ENCODE results near the gene TBKBP1. TPM values are rescaled to one million over a fixed set of nuclear protein-coding genes. Genes with fewer than 3 reads are reported as not detected.
"Not testable (repeated sequence)": the region's sequence is repeated elsewhere in the genome, so short reads cannot be mapped to it uniquely, and the experiment has no call there.

TBKBP1 gene
- total RNA-seq, 1 donor from 2014 or later = 18.3 TPM

- no peak overlapping the region for H3K4me3 ChIP-seq
- intact Hi-C loops (cut with DNase I) = no loop called here
- H3K36me3 ChIP-seq = peaks cover 96 to 97% of the 10 kb centered on the region in 2 donors
- H3K4me1 ChIP-seq = no peaks in the 10 kb centered on the region
- no peak overlapping the region for H3K27ac ChIP-seq
- no peaks in the 10 kb centered on the region for H3K27me3 ChIP-seq
- no peak for DNase-seq (ENCODE audit: low spot score in 2 of 2)
- H3K9me3 ChIP-seq = no peaks in the 10 kb centered on the region
- no peak for TF ChIP-seq CTCF (IDR thresholded peaks at IDR 0.05)
These were observed 15.8 kb upstream of the TBKBP1 start for GRCh38 chr17:47678196-47678595.

- Histone ChIP-seq H3K36me3 (peaks cover 64 to 69% of the 10 kb centered on the region in 2 donors), H3K9me3 (no peaks in the 10 kb centered on the region), H3K27me3 (no peaks in the 10 kb centered on the region), H3K27ac (no peak overlapping the region), H3K4me3 (no peak overlapping the region), H3K4me1 (no peaks in the 10 kb centered on the region)
- no peak for TF ChIP-seq CTCF (IDR thresholded peaks at IDR 0.05)
- DNase-seq (ENCODE audit: low spot score in 2 of 2) = no peak
- intact Hi-C loops (cut with DNase I) = no loop called here
These were observed 11.8 kb upstream of the TBKBP1 start for GRCh38 chr17:47682138-47682537.

DNA sequence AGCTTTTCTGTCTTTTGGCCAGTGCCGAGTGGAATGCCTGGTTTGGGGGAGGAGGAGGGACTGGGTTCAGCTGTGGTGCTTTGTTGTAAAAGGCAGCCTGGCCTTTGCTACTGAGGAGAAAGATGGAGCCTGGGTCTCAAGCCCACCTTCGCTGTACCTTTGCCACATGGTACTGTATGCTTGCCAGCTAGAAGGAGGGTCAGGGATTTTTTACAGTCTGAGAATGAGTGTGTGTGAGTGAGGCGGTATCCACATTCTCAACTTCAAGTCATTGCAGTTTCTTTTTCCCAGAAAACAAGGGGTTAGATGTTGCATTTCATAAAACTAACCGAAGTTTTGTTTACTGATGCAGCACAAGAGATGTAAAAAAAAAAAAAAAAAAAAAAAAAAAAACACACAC lies 11.2 kb upstream of the TBKBP1 start:
- H3K9me3 ChIP-seq; H3K4me1 ChIP-seq; intact Hi-C loops (cut with DNase I); H3K4me3 ChIP-seq; DNase-seq (ENCODE audit: low spot score in 2 of 2); H3K27me3 ChIP-seq; H3K27ac ChIP-seq: not testable (repeated sequence)
- peaks cover 58 to 63% of the 10 kb centered on the region in 2 donors for H3K36me3 ChIP-seq

GRCh38 chr17:47684025-47684424 lies 9.9 kb upstream of the TBKBP1 start:
- Histone ChIP-seq H3K9me3 (no peaks in the 10 kb centered on the region), H3K4me3 (no peak overlapping the region), H3K27me3 (no peaks in the 10 kb centered on the region), H3K4me1 (no peaks in the 10 kb centered on the region), H3K36me3 (peaks cover 45 to 50% of the 10 kb centered on the region in 2 donors), H3K27ac (no peak overlapping the region)
- TF ChIP-seq CTCF (IDR thresholded peaks at IDR 0.05) = no peak
- intact Hi-C loops (cut with DNase I) = no loop called here
- DNase-seq (ENCODE audit: low spot score in 2 of 2) = no peak

- no peak overlapping the region for H3K4me3 ChIP-seq
- no peaks in the 10 kb centered on the region for H3K9me3 ChIP-seq
- H3K4me1 ChIP-seq = no peaks in the 10 kb centered on the region
- peaks cover 39 to 44% of the 10 kb centered on the region in 2 donors for H3K36me3 ChIP-seq
- no peak overlapping the region for H3K27ac ChIP-seq
- no peaks in the 10 kb centered on the region for H3K27me3 ChIP-seq
- no peak for DNase-seq (ENCODE audit: low spot score in 2 of 2)
- intact Hi-C loops (cut with DNase I) = no loop called here
- no peak for TF ChIP-seq CTCF (IDR thresholded peaks at IDR 0.05)
These were observed 9.3 kb upstream of the TBKBP1 start for GRCh38 chr17:47684535-47685193.

- intact Hi-C loops (cut with DNase I) = no loop called here
- H3K9me3 ChIP-seq = no peaks in the 10 kb centered on the region
- H3K27me3 ChIP-seq = no peaks in the 10 kb centered on the region
- no peak for TF ChIP-seq CTCF (IDR thresholded peaks at IDR 0.05)
- H3K4me1 ChIP-seq = no peaks in the 10 kb centered on the region
- no peak for DNase-seq (ENCODE audit: low spot score in 2 of 2)
- H3K36me3 ChIP-seq = peaks cover 28 to 34% of the 10 kb centered on the region in 2 donors
- H3K4me3 ChIP-seq = no peak overlapping the region
- no peak overlapping the region for H3K27ac ChIP-seq
These were observed 8.2 kb upstream of the TBKBP1 start for GRCh38 chr17:47685556-47686275.

Measured in ascending aorta (tissue), 2 donors.